Spleen (tissue), 11 donors: ENCODE results near the gene NUP98. TPM values are rescaled to one million over a fixed set of nuclear protein-coding genes. Genes with fewer than 3 reads are reported as not detected.

Source experiments
- DNase-seq: peaks from one replicate; pipeline ENCODE4 v3.0.0-alpha.2; 2020
- H3K27ac ChIP-seq, 8 donors: fragments of 200-600 bp; sonication (generic) in 7 of 8; 1 replicate in 4 of 8; 2 replicates in 4 of 8; pipeline versions ENCODE4 v1.5.0 to v1.8.0; 2016 to 2021; ENCODE audit warnings: inconsistent platforms in 4 of 8, mild to moderate bottlenecking in 4 of 8, moderate library complexity in 1 of 8
- H3K27me3 ChIP-seq, 7 donors: fragments of 200-600 bp; sonication (generic) in 6 of 7; replicated peaks in 1 of 7; 1 replicate in 4 of 7; 2 replicates in 3 of 7; pipeline versions ENCODE4 v1.5.0 to v1.8.0; 2016 to 2021; ENCODE audit warnings: inconsistent platforms in 3 of 7, mild to moderate bottlenecking in 1 of 7
- H3K36me3 ChIP-seq, 6 donors: fragments of 200-600 bp; sonication (generic) in 5 of 6; 1 replicate in 4 of 6; 2 replicates in 2 of 6; pipeline versions ENCODE4 v1.5.0 to v1.8.0; 2016 to 2021; ENCODE audit warnings: inconsistent platforms in 2 of 6
- H3K4me1 ChIP-seq, 6 donors: fragments of 200-600 bp; sonication (generic) in 5 of 6; 1 replicate in 3 of 6; 2 replicates in 3 of 6; pipeline versions ENCODE4 v1.5.0 to v1.8.0; 2016 to 2021; ENCODE audit warnings: inconsistent platforms in 3 of 6
- H3K4me3 ChIP-seq, 8 donors: fragments of 200-600 bp; sonication (generic) in 7 of 8; 1 replicate in 4 of 8; 2 replicates in 4 of 8; pipeline versions ENCODE4 v1.5.0 to v1.8.0; 2016 to 2021; ENCODE audit warnings: inconsistent platforms in 4 of 8, mild to moderate bottlenecking in 4 of 8, moderate library complexity in 2 of 8
- H3K9me3 ChIP-seq, 8 donors: fragments of 200-600 bp; sonication (generic) in 7 of 8; 1 replicate in 4 of 8; 2 replicates in 4 of 8; pipeline versions ENCODE4 v1.5.0 to v1.8.0; 2016 to 2021; ENCODE audit warnings: inconsistent platforms in 4 of 8
- POLR2A ChIP-seq, 3 donors: fragments of 450-650 bp; IDR thresholded peaks; one replicate each; pipeline ENCODE4 v1.5.1; 2017; ENCODE audit warnings: antibody characterized with exemption in 3 of 3, mild to moderate bottlenecking in 1 of 3
- POLR2AphosphoS5 ChIP-seq, 3 donors: sonication (generic); formaldehyde crosslinking; IDR thresholded peaks; one replicate each; pipeline ENCODE4 v1.5.1; 2017; ENCODE audit warnings: antibody characterized with exemption in 3 of 3
- WGBS, 5 donors: extraction: QIAGEN DNeasy Blood & Tissue Kit in 3 of 5; methylation state at CpG; one replicate each; pipeline versions ENCODE4 v1.1.5 to v1.1.7; 2013 to 2018; 5-methylcytosine and 5-hydroxymethylcytosine counted together
- intact Hi-C: fragments of 100-400 bp; cut with DNase I; formaldehyde crosslinking; loops from one replicate; pipeline ENCODE4 v1.15.0; 2023; ENCODE audit warnings: low total_unique reads
- polyA plus RNA-seq, 3 donors: library from polyadenylated mRNA; stranded (reverse); fragments of 200-250 nt; gene quantifications; one replicate each; pipeline ENCODE4 v1.2.1, GENCODE V29; 2013
- small RNA-seq, 4 donors: library from RNA; depleted of rRNA; stranded (forward); fragments of <200 nt; gene quantifications; one replicate each; pipeline ENCODE3, GENCODE V24; 2016
- total RNA-seq, 7 donors: library from RNA; depleted of rRNA in 3 of 7; stranded (reverse); fragments of >200 nt in 3 of 7; fragmentation: NEBNext Ultra II Directional in 4 of 7; extraction: Animal tissue kit (Norgen Biotek cat#: 25700) in 4 of 7; gene quantifications; one replicate each; pipeline versions ENCODE4 v1.1.0 to v1.2.1, GENCODE V29; 2016 to 2021
- TF ChIP-seq, protein P1 (sequence below), 11 experiments: fragments of 200-600 bp in 7 of 11; fragments of 450-650 bp in 4 of 11; sonication (generic) in 4 of 11; IDR thresholded peaks in 8 of 11; conservative IDR thresholded peaks in 3 of 11; 1 replicate in 7 of 11; 2 replicates in 4 of 11; pipeline versions ENCODE4 v1.4.0 to v1.8.0; 2016 to 2021; ENCODE audit warnings: antibody characterized with exemption in 11 of 11, inconsistent platforms in 4 of 11, mild to moderate bottlenecking in 1 of 11
- donor health status: healthy with polysubstance abuse.
- donor health status: DM: no; HTN: no; CAD: no; lungs with moderate emphysema.
- donor health status: DM: no; HTN: no; CAD: no.
- donor health status: Bipolar disorder and iron deficiency.
- donor health status: healthy.
- donor health status: DM: no; HTN: no; CAD: no.
- donor health status: DM: yes; HTN: yes; CAD: no.

The NUP98 gene
- total and polyA plus RNA-seq, 10 donors, result 12.6 to 171 (median 88.7) TPM

DNA sequence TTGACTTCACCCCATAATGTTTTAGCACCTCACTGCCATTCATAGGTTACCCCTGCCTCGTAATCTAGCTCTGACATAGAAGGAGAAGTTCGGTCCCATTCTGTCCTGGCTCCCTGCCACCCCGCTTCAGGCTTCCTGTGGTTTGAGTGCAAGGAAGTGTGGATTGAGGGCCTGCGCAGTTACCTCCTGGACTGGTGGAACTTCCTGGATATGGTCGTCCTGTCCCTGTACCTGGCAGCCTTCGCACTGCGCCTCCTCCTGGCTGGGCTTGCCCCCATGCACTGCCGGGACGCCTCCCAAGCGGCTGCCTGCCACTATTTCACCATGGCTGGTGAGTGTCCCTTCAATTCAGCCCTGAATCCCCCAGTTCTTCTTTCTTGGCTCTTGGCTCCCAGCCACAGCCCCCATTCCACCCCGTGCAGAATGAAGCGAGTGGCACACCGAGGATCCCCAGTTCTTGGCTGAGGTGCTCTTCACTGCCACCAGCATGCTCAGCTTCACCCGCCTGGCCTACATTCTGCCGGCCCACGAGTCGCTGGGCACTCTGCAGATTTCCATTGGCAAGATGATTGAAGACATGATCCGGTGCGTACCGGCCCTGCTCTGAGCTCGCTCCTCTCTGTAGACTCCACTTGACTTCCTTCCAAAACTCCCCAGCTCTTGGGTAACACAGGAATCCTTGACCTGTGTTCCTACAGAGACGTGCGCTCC, 170.9 kb downstream of the NUP98 start:
- WGBS, 5 donors, result 34 to 66% (median 41%) methylated on average over 23 of the region's 23 CpGs
- DNase-seq, result peak; percentile 75
- TF ChIP-seq, protein P1, sequence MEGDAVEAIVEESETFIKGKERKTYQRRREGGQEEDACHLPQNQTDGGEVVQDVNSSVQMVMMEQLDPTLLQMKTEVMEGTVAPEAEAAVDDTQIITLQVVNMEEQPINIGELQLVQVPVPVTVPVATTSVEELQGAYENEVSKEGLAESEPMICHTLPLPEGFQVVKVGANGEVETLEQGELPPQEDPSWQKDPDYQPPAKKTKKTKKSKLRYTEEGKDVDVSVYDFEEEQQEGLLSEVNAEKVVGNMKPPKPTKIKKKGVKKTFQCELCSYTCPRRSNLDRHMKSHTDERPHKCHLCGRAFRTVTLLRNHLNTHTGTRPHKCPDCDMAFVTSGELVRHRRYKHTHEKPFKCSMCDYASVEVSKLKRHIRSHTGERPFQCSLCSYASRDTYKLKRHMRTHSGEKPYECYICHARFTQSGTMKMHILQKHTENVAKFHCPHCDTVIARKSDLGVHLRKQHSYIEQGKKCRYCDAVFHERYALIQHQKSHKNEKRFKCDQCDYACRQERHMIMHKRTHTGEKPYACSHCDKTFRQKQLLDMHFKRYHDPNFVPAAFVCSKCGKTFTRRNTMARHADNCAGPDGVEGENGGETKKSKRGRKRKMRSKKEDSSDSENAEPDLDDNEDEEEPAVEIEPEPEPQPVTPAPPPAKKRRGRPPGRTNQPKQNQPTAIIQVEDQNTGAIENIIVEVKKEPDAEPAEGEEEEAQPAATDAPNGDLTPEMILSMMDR (IDR thresholded peaks at IDR 0.05 in 8 of 11, conservative IDR thresholded peaks at IDR 0.05 in 3 of 11), result no peak
- no peak for TF ChIP-seq POLR2AphosphoS5 (IDR thresholded peaks at IDR 0.05)
- TF ChIP-seq POLR2A (IDR thresholded peaks at IDR 0.05), result no peak
- H3K36me3 ChIP-seq, result no peaks in the 10 kb centered on the region
- H3K27me3 ChIP-seq, result no peaks in the 10 kb centered on the region
- peak overlapping the region in 1 of 8 donors; percentile 23 for H3K4me3 ChIP-seq
- intact Hi-C loops, result no loop called here
- no peak overlapping the region for H3K27ac ChIP-seq
- H3K4me1 ChIP-seq, result peaks cover 0 to 7% (median 0%) of the 10 kb centered on the region in 6 donors
- no peaks in the 10 kb centered on the region for H3K9me3 ChIP-seq

Small RNAs within 50 kb of the gene (small RNA-seq; reads per million reads assigned to genes)
- gene RF00019 (0 reads per million in 4 donors), gene RNU6-1143P (0 reads per million in 4 donors), gene RNU7-50P (0 reads per million in 4 donors)

Other genes starting within 250 kb of the NUP98 start
- not detected for gene ART5, start 155.6 kb downstream of the NUP98 start, total RNA-seq
- gene ART5, start 155.6 kb downstream of the NUP98 start, polyA plus RNA-seq, result not detected
- not detected for gene ART1, start 152.4 kb downstream of the NUP98 start, total RNA-seq
- gene ART1, start 152.4 kb downstream of the NUP98 start, polyA plus RNA-seq, result not detected
- 1 to 10 TPM; 1.5 to 5.0 (median 2.9) TPM for gene CHRNA10, start 126.2 kb downstream of the NUP98 start, total RNA-seq
- 1 to 10 TPM in 2 of 3 donors, under 1 TPM in 1; 0.85 to 1.8 (median 1.7) TPM for gene CHRNA10, start 126.2 kb downstream of the NUP98 start, polyA plus RNA-seq
- gene PGAP2, start 11.0 kb upstream of the NUP98 start, total RNA-seq, result 10 to 100 TPM; 10.7 to 22.2 (median 13.3) TPM
- gene PGAP2, start 11.0 kb upstream of the NUP98 start, polyA plus RNA-seq, result 10 to 100 TPM; 14.9 to 19.7 (median 15.1) TPM
- gene RHOG, start 43.4 kb upstream of the NUP98 start, total RNA-seq, result 100 to 1,000 TPM; 144 to 256 (median 155) TPM
- gene RHOG, start 43.4 kb upstream of the NUP98 start, polyA plus RNA-seq, result 100 to 1,000 TPM; 102 to 142 (median 107) TPM
- gene STIM1, start 58.1 kb upstream of the NUP98 start, total RNA-seq, result 10 to 100 TPM; 55.4 to 85.2 (median 65.0) TPM
- gene STIM1, start 58.1 kb upstream of the NUP98 start, polyA plus RNA-seq, result 10 to 100 TPM; 13.0 to 22.5 (median 16.3) TPM